ENCODE measurements around the gene SETD4.
"Not testable (repeated sequence)": the region's sequence is repeated elsewhere in the genome, so short reads cannot be mapped to it uniquely, and the experiment has no call there.

The SETD4 gene

GRCh38 chr21:36060159-36060921 is at the start of gene SETD4:
TSS of gene SETD4 (minus strand) at chr21:36060526. CDS start at chr21:36058888, 1,638 bp downstream.
- peak; percentile 80 for DNase-seq (ENCODE audit: low read depth)

DNA sequence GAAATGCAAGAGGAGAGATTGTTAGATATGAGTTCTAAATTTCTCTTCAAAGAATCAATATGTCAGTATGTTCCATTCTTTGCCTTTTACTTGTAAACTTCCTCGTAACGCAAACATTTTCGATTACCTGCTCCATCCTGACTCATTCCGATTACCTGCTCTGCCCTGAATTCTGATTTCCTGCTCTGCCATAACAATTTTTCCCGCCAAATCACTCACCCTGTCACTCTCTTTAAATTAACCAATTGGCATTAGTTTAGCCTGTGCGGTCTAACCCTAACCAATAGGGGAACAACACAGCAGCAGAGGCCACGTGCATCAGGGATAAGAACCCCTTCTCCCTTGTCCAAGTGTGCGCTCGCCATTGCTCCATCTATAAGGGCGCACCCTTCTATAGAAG is 49.5 kb upstream of the SETD4 start:
- DNase-seq (ENCODE audit: low read depth), result no peak

GRCh38 chr21:36105327-36105842 is 45.1 kb upstream of the SETD4 start:
- DNase-seq (ENCODE audit: low read depth), result no peak

GRCh38 chr21:36104317-36105300 is 44.3 kb upstream of the SETD4 start:
- peak; percentile 43 for DNase-seq (ENCODE audit: low read depth)

- DNase-seq (ENCODE audit: low read depth), result no peak
Measured at GRCh38 chr21:36103434-36103833, 43.1 kb upstream of the SETD4 start.

GRCh38 chr21:36100971-36101641 is 40.8 kb upstream of the SETD4 start:
- DNase-seq (ENCODE audit: low read depth), result no peak

DNA sequence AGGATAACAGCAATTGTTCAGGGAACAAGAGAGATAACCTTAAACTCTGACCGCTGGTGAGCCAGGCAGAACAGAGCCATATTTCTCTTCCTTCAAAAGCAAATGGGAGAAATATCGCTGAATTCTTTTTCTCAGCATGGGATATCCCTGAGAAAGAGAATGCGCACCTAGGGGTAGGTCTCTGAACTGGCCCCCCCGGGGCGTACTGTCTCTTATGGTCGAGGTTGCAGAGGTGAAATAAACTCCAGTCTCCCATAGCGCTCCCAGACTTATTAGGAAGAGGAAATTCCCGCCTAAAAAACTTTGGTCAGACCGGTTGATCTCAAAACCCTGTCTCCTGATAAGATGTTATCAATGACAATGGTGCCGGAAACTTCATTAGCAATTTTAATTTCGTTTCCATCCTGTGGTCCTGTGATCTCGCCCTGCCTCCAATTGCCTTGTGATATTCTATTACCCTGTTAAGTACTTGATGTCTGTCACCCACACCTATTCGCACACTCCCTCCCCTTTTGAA is 39.4 kb upstream of the SETD4 start:
- not testable (repeated sequence) for DNase-seq (ENCODE audit: low read depth)

DNA sequence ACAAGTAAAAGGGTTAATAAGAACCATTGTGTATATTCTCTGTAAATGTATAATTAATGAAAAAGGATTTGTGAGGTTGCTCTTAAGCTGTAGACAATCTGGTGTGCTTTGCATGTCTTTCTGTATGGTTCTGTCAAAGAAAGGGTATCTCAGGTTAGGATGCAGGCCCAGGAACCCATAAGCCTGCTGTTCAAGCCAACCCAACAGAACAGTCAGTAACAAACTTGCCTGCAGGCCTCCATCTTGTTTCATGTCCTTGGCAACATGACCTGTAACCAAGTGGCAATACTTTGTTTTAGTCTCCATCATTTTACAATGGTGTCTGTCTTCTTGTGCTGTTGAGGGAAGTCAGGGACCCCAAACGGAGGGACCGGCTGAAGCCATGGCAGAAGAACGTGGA is 38.7 kb upstream of the SETD4 start:
- no peak for DNase-seq (ENCODE audit: low read depth)

- no peak for DNase-seq (ENCODE audit: low read depth)
Measured at GRCh38 chr21:36098182-36098532, 37.8 kb upstream of the SETD4 start.

DNA sequence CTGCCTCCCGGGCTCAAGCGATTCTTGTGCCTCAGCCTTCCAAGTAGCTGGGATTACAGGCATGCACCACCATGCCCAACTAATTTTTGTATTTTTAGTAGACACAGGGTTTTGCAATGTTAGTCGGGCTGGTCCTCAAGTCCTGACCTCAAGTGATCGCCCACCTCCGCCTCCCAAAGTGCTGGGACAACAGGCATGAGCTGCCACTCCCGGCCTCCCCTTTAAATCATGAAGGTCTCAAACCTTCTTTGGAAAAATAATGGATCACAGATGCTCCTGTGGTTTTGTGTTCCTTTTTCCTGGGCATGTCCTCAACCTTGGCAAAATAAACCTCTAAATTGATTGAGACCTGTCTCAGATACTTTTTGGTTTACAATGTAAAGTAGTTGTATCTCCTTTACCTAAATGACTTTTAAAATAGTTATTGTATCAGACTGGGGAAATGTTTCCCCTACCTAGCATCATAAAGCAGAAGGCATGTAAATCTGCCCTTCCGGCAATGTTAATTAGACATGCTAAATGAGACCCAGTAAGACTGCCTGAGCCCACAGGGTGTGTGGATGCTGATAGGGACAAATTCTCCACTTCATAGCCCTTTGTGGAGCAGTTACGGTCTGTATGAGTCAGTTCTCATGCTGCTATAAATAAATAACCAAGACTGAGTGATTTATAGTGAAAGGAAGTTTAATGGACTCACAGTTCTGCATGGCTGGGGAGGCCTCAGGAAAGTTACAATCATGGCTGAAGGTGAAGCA is 37.3 kb upstream of the SETD4 start:
- DNase-seq (ENCODE audit: low read depth), result no peak

GRCh38 chr21:36096398-36097290 is 36.3 kb upstream of the SETD4 start:
- DNase-seq (ENCODE audit: low read depth), result no peak

DNA sequence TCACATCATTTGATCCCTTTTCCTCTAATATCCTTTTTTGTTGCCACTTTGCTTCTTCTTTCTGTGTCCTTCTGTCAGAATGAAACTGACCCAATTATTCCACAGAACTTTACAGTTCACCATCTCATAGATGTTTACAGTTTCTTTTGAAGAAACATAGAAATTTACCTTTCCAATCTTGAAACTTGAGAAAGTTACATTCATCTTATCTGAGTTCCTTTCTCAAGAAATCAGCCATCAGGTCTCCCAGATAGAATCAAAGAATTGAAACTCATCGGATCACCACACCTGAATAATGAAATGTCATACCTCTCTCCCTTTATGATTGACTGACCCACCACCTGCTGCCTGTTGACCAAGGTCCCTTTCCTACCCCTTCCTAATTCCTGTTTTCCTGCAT is 33.2 kb upstream of the SETD4 start:
- DNase-seq (ENCODE audit: low read depth), result no peak

DNA sequence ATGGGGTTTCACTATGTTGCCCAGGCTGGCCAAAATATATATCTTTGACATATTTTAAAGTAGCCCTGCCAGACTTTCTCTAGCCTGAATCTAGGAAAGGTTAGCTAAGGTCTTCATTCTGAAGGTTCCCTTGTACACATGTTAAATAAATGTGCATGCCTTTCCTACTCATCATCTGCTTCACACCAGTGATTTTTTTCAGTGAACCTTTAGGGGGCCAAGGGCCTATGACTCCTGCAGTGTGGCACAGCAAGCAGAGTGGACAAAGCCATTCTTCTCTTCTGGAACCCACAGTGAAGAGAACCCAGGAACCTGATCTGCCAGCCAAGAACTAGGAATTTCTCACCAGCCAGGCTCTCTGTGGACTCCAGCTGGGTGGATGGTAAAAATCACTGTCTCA is 32.4 kb upstream of the SETD4 start:
- no peak for DNase-seq (ENCODE audit: low read depth)

GRCh38 chr21:36089946-36090345 is 29.6 kb upstream of the SETD4 start:
- DNase-seq (ENCODE audit: low read depth), result no peak

GRCh38 chr21:36087362-36088138 is 27.2 kb upstream of the SETD4 start:
- no peak for DNase-seq (ENCODE audit: low read depth)

DNA sequence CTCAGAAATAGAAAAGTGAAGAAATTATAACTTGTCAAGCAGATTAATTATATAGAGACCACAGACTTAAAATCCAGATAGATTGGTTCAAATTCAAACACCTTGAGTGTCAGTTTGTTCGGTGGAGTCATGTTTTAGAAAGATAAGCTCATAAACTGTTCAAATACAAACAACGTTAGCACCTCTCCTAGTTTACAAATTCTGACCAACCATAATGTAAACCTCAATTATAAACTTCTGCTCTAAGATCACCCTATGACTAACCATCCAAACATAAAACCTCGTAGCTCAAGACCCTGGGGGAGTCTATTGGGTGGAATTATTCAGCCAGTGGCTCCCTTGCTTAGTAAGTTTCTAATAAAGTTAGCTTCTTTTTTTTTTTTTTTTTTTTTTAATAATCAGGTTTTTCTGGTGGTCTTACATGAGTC is 21.9 kb upstream of the SETD4 start:
- DNase-seq (ENCODE audit: low read depth), result no peak

- DNase-seq (ENCODE audit: low read depth), result no peak
Measured at GRCh38 chr21:36080386-36080785, 20.1 kb upstream of the SETD4 start.

DNA sequence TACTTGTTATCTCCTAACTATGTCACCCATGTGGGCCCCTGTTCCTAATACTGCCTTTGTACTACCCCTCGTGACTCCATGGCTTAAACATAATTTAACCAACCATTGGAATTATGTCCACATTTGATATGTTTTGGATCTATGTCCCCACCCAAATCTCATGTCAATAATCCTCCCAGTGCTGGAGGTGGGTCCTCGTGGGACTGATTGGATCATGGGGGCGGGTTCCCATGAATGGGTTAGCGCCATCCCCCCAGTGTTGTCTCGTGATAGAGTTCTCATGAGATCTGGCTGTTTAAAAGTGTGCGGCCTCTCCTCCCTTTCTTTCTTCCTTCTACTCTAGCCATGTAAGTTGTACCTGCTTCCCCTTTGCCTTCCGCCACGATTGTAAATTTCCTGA is 19.3 kb upstream of the SETD4 start:
- no peak for DNase-seq (ENCODE audit: low read depth)

- no peak for DNase-seq (ENCODE audit: low read depth)
Measured at GRCh38 chr21:36079010-36079649, 18.8 kb upstream of the SETD4 start.

All from stimulated activated CD8-positive, alpha-beta memory T cell treated with anti-CD3 and anti-CD28 coated beads, Interleukin-15, amount 100 ng/mL, for 1 hour (primary cell).